LNCaP clone FGC (cell line): ENCODE results near the gene SCGN.

Source experiments
- DNase-seq: peaks from one replicate; pipeline ENCODE4 v3.0.0-alpha.2; 2011; ENCODE audit warnings: low read depth
- H3K4me3 ChIP-seq: 2 replicates; pipeline ENCODE4 v1.5.1; 2011; ENCODE audit warnings: mild to moderate bottlenecking, low read depth, low read length, control low read depth
- TF ChIP-seq, protein P1 (sequence below): IDR thresholded peaks from 2 replicates; pipeline ENCODE4 v1.5.1; 2012; ENCODE audit warnings: mild to moderate bottlenecking; ENCODE audit not compliant: control insufficient read depth, insufficient read depth; ENCODE audit errors: extremely low read depth

The SCGN gene

DNA sequence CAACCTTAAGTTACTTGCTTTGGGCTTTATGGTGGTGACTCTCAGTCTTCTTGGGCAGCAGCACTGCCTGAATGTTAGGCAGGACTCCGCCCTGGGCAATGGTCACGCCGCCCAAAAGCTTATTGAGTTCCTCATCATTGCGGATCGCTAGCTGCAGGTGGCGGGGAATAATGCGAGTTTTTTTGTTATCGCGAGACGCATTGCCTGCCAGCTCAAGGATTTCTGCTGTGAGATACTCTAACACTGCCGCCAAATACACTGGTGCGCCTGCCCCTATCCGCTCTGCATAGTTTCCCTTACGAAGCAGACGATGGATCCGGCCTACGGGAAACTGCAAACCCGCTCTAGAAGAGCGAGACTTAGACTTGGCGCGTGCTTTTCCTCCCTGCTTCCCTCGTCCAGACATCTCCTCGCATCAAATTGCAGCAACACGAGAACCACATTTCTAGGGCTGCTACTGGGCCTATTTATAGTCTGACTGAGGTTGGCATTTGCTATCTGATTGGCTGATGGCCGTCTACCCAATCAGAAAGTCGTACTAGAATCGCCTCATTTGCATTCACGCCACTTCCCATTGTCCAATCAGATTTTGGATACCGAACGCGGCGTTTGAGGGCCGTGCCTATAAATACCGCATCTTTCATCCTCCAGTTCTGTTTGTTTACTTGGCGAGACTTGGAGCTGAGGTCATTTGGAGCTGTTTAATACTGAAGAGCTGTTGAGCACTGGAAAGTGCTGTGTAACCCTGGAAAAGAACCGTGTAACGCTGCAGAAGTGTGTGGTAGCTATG lies 74.3 kb downstream of the SCGN start:
- DNase-seq, result no peak
- TF ChIP-seq, protein P1, sequence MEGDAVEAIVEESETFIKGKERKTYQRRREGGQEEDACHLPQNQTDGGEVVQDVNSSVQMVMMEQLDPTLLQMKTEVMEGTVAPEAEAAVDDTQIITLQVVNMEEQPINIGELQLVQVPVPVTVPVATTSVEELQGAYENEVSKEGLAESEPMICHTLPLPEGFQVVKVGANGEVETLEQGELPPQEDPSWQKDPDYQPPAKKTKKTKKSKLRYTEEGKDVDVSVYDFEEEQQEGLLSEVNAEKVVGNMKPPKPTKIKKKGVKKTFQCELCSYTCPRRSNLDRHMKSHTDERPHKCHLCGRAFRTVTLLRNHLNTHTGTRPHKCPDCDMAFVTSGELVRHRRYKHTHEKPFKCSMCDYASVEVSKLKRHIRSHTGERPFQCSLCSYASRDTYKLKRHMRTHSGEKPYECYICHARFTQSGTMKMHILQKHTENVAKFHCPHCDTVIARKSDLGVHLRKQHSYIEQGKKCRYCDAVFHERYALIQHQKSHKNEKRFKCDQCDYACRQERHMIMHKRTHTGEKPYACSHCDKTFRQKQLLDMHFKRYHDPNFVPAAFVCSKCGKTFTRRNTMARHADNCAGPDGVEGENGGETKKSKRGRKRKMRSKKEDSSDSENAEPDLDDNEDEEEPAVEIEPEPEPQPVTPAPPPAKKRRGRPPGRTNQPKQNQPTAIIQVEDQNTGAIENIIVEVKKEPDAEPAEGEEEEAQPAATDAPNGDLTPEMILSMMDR, result no peak
- no peak overlapping the region for H3K4me3 ChIP-seq

DNA sequence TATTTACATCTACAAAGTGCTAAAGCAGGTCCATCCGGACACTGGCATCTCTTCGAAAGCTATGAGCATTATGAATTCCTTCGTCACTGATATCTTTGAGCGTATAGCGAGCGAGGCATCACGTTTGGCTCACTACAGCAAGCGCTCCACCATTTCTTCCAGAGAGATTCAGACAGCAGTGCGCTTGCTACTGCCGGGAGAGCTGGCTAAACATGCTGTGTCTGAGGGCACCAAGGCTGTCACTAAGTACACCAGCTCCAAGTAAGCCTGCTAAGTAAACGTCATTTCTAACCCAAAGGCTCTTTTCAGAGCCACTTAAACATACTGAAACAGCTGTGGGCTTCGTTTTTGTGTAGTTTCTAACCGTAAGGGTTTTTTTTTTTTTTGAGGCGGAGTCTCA lies 75.0 kb downstream of the SCGN start:
- H3K4me3 ChIP-seq, result no peak overlapping the region
- DNase-seq, result no peak
- TF ChIP-seq, protein P1, result no peak

DNA sequence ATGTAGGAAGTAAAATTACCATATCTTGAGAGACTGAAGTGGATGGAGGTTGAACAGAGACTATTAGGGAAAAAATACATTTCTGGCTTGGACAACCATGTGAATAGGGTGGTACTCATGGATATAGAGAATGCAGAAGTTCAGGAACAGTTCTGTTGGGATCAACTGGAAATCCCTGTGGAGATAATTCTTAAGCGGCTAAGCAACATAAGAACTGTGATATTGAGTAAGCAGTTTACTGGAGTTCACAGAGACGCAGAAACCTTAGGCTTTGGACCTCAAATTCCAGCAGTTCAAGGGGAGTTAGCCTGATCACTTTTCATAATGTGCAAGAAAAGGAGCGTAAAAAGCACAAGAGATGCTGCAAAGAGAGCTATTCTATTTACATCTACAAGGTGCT lies 78.9 kb downstream of the SCGN start:
- no peak for DNase-seq
- TF ChIP-seq, protein P1, result no peak
- H3K4me3 ChIP-seq, result no peak overlapping the region

DNA sequence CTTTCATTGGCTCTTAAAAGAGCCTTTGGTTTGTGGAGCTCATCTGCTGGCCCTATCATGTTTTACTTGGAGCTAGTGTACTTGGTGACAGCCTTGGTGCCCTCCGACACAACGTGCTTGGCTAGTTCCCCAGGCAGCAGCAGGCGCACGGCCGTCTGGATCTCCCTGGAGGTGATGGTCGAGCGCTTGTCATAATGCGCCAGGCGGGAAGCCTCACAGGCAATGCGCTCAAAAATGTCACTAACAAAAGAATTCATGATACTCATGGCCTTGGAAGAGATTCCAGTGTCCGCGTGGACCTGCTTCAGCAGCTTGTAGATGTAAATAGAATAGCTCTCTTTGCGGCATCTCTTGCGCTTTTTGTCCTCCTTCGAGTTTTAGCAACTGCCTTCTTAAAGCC lies 79.7 kb downstream of the SCGN start:
- DNase-seq, result no peak
- TF ChIP-seq, protein P1, result no peak
- no peak overlapping the region for H3K4me3 ChIP-seq

DNA sequence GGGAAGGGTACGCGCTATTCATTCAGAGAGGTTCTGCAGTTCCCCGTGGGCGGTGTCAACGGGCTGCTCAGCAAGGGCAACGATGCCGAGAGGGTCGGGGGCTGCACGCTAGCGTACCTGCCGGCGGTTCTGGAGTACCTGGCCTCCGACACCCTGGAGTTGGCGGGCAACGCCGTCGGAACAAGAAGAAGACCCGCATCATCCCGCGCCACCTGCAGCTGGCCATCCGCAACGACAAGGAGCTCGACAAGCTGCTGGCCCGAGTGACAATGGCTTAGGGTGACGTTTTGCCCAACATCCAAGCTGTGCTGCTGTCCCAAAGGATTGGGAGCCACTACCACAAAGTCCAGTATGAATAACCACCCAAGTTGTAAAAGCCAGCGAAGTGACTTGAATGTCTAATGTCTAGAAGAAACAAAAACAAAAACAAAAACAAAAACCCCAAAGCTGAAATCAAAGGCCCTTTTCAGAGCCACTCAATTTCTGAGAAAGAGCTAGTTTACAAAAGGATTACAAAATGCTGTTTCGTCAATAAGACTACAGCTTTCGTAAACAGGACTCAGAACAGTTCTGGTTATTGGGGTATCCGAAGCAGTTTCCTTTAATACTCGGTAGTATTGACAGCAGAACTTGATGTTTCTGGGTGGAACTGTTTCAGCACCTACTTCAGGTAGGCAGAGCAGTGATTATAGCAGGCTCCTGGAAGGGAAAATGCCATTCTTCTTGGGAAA lies 80.6 kb downstream of the SCGN start:
- DNase-seq, result no peak
- TF ChIP-seq, protein P1, result no peak
- no peak overlapping the region for H3K4me3 ChIP-seq

DNA sequence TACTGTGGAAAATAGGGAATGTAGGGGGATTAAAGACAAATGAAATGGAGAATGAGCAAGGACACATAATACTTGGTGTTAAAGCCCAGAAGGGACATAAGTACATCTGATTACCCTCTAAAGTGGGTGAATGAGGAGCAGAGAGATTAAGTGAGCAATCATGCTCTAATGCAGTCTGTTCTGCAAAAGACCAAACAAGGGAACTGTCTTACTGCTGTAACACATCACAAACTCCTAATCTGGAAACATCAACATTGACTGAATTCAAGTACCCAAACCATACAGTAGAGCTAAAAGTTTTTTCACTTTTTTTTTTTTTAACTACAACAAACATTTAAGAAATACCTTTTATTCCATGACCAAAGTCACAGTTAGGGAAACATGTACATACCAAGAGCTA lies 83.2 kb downstream of the SCGN start:
- no peak for DNase-seq
- TF ChIP-seq, protein P1, result no peak
- no peak overlapping the region for H3K4me3 ChIP-seq
